Vagina (tissue), 2 donors: Measurements from ENCODE around the gene MAML2.

Source experiments
- POLR2AphosphoS5 ChIP-seq, 2 donors: sonication (generic); formaldehyde crosslinking; IDR thresholded peaks; one replicate each; pipeline ENCODE4 v1.9.0; 2017; ENCODE audit warnings: antibody characterized with exemption in 2 of 2, mild to moderate bottlenecking in 2 of 2, low read depth in 1 of 2; ENCODE audit not compliant: insufficient read depth in 1 of 2
- TF ChIP-seq, protein P1 (sequence below), 3 experiments: fragments of 450-650 bp in 2 of 3; fragments of 200-600 bp in 1 of 3; sonication (generic) in 1 of 3; IDR thresholded peaks; one replicate each; pipeline ENCODE4 v1.5.1; 2017 to 2019; ENCODE audit warnings: antibody characterized with exemption in 3 of 3, mild to moderate bottlenecking in 2 of 3, moderate library complexity in 2 of 3

DNA sequence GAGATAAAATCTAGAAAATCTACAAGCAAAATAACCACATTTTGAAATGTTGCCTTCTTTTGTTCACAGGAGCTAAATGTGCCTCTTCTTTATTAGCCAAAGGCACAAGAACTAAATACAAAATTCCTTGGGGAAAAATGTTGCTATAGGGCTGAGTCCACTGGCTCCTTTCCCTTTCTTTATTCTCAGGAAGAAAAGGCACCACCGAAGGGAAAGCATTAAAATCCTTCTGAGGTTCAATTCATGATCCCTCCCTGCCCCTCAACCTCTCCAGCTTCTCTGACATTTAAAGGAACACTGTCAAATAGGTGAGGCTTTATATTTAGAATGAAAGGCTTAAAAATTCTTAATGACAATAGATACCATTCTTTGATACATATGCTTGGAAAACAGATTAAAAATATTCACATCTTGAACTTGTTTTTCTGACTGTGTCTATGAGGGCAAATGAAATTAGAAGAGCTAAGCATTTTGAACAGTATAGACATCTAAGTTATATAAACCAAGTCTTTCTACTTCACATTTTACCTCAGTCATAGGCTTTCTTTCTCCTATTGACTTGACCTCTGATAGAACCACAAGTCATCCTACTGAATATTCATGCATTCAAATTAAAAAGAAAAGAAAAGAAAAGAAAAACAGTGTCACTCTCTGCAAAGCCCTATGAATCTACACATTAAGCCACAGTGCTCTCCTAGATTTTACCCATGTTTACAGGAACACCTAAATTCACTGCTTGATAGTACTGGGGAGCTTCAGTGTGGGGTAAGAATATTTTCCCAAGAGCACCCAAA lies 148.2 kb downstream of the MAML2 start:
- TF ChIP-seq, protein P1, sequence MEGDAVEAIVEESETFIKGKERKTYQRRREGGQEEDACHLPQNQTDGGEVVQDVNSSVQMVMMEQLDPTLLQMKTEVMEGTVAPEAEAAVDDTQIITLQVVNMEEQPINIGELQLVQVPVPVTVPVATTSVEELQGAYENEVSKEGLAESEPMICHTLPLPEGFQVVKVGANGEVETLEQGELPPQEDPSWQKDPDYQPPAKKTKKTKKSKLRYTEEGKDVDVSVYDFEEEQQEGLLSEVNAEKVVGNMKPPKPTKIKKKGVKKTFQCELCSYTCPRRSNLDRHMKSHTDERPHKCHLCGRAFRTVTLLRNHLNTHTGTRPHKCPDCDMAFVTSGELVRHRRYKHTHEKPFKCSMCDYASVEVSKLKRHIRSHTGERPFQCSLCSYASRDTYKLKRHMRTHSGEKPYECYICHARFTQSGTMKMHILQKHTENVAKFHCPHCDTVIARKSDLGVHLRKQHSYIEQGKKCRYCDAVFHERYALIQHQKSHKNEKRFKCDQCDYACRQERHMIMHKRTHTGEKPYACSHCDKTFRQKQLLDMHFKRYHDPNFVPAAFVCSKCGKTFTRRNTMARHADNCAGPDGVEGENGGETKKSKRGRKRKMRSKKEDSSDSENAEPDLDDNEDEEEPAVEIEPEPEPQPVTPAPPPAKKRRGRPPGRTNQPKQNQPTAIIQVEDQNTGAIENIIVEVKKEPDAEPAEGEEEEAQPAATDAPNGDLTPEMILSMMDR (IDR thresholded peaks at IDR 0.05) = no peak
- no peak for TF ChIP-seq POLR2AphosphoS5 (IDR thresholded peaks at IDR 0.05; ENCODE audit: insufficient read depth in 1 of 2, low read depth in 1 of 2)
